HepG2 (cell line): ENCODE results near the gene HS3ST3B1. TPM values are rescaled to one million over a fixed set of nuclear protein-coding genes. Genes with fewer than 3 reads are reported as not detected.

Source experiments
- FOXJ3 ChIP-seq: sonication (generic); formaldehyde crosslinking; IDR thresholded peaks from 2 replicates; pipeline ENCODE4 v1.4.0; 2020; ENCODE audit warnings: missing genetic modification reagents, mild to moderate bottlenecking, borderline replicate concordance
- HCFC1 ChIP-seq: fragments of 150-350 bp; IDR thresholded peaks from 2 replicates; pipeline ENCODE4 v1.6.1; 2014; ENCODE audit warnings: low read depth, low read length
- MAZ ChIP-seq, 2 experiments: sonication (generic) in 1 of 2; formaldehyde crosslinking in 1 of 2; IDR thresholded peaks; 2 replicates each; pipeline versions ENCODE4 v1.5.0 to v1.6.1; 2012 to 2020; ENCODE audit warnings: low read depth in 2 of 2, mild to moderate bottlenecking in 2 of 2, borderline replicate concordance in 1 of 2, improper control_type of control experiment in 1 of 2, low read length in 1 of 2, missing genetic modification reagents in 1 of 2, moderate library complexity in 1 of 2
- MED13 ChIP-seq: sonication (generic); formaldehyde crosslinking; IDR thresholded peaks from 2 replicates; pipeline ENCODE4 v1.5.0; 2020; ENCODE audit warnings: missing genetic modification reagents
- MTA1 ChIP-seq: sonication (generic); formaldehyde crosslinking; IDR thresholded peaks from 2 replicates; pipeline ENCODE4 v1.4.0; 2020; ENCODE audit warnings: missing genetic modification reagents, mild to moderate bottlenecking, borderline replicate concordance
- PAX8 ChIP-seq: sonication (generic); formaldehyde crosslinking; IDR thresholded peaks from 2 replicates; pipeline ENCODE4 v1.8.0; 2022; ENCODE audit warnings: mild to moderate bottlenecking, missing genetic modification reagents, borderline replicate concordance
- POLR2AphosphoS2 ChIP-seq: IDR thresholded peaks from 2 replicates; pipeline ENCODE4 v1.6.1; 2011; ENCODE audit warnings: low read depth, low read length, improper control_type of control experiment
- RBAK ChIP-seq: sonication (generic); formaldehyde crosslinking; IDR thresholded peaks from 2 replicates; pipeline ENCODE4 v1.5.1; 2020; ENCODE audit warnings: mild to moderate bottlenecking, missing genetic modification reagents
- SAFB2 ChIP-seq: sonication (generic); formaldehyde crosslinking; IDR thresholded peaks from 2 replicates; pipeline ENCODE4 v1.5.1; 2020; ENCODE audit warnings: missing genetic modification reagents, low read depth, mild to moderate bottlenecking, borderline replicate concordance
- TRIM24 ChIP-seq: sonication (generic); formaldehyde crosslinking; IDR thresholded peaks from 2 replicates; pipeline ENCODE4 v1.8.0; 2022; ENCODE audit warnings: mild to moderate bottlenecking, missing genetic modification reagents
- ZFP36L2 ChIP-seq: sonication (generic); formaldehyde crosslinking; IDR thresholded peaks from 2 replicates; pipeline ENCODE4 v1.4.0; 2020; ENCODE audit warnings: missing genetic modification reagents
- ZNF709 ChIP-seq: sonication (generic); formaldehyde crosslinking; IDR thresholded peaks from 2 replicates; pipeline ENCODE4 v1.5.0; 2020; ENCODE audit warnings: mild to moderate bottlenecking, missing genetic modification reagents
- polyA plus RNA-seq, 8 experiments: library from polyadenylated mRNA; depleted of rRNA in 3 of 8; stranded (reverse) in 7 of 8; unstranded in 1 of 8; fragments of >200 nt; fragmentation: Illumina TruSeq in 4 of 8; extraction: Trizol in 4 of 8; gene quantifications; 2 replicates each; pipeline versions ENCODE4 v1.2.1 to v1.2.3, GENCODE V29; 2011 to 2016; ENCODE audit warnings: low read depth in 4 of 8, missing spikeins in 1 of 8, mixed read lengths in 1 of 8; ENCODE audit not compliant: insufficient read depth in 1 of 8
- total RNA-seq, 5 experiments: library from RNA; depleted of rRNA; stranded (reverse); fragments of >200 nt; fragmentation: Illumina TruSeq; extraction: Trizol; gene quantifications; 2 replicates each; pipeline ENCODE4 v1.2.3, GENCODE V29; 2016; ENCODE audit warnings: low read depth in 1 of 5
- TF ChIP-seq, protein P1 (sequence below), 2 experiments: fragments of 450-650 bp in 1 of 2; sonication (generic) in 1 of 2; formaldehyde crosslinking; IDR thresholded peaks; 2 replicates each; pipeline versions ENCODE4 v1.5.0 to v1.8.0; 2020 to 2022; ENCODE audit warnings: mild to moderate bottlenecking in 1 of 2, missing genetic modification reagents in 1 of 2
- TF ChIP-seq, protein P2 (sequence below): sonication (generic); formaldehyde crosslinking; IDR thresholded peaks from 2 replicates; pipeline ENCODE4 v1.5.1; 2020; ENCODE audit warnings: missing genetic modification reagents, mild to moderate bottlenecking, borderline replicate concordance
- TF ChIP-seq, protein P3 (sequence below): sonication (generic); formaldehyde crosslinking; IDR thresholded peaks from 2 replicates; pipeline ENCODE4 v1.4.0; 2020; ENCODE audit warnings: missing genetic modification reagents
- TF ChIP-seq, protein P4 (sequence below): sonication (generic); formaldehyde crosslinking; IDR thresholded peaks from 2 replicates; pipeline ENCODE4 v1.4.0; 2020; ENCODE audit warnings: missing genetic modification reagents
- TF ChIP-seq, protein P5 (sequence below): sonication (generic); formaldehyde crosslinking; IDR thresholded peaks from 2 replicates; pipeline ENCODE4 v1.9.0; 2021; ENCODE audit warnings: missing genetic modification reagents, borderline replicate concordance
- TF ChIP-seq, protein P6 (sequence below): IDR thresholded peaks from 2 replicates; pipeline ENCODE4 v1.6.1; 2016
- TF ChIP-seq, protein P7 (sequence below): fragments of 450-650 bp; IDR thresholded peaks from 2 replicates; pipeline ENCODE4 v1.6.1; 2017; ENCODE audit warnings: mild to moderate bottlenecking

Gene HS3ST3B1
- total and polyA plus RNA-seq, 2 of the 13 experiments (the other 11 are each of a cell fraction or from before 2014, with no cell fraction given), result 15.7 to 39.5 TPM

DNA sequence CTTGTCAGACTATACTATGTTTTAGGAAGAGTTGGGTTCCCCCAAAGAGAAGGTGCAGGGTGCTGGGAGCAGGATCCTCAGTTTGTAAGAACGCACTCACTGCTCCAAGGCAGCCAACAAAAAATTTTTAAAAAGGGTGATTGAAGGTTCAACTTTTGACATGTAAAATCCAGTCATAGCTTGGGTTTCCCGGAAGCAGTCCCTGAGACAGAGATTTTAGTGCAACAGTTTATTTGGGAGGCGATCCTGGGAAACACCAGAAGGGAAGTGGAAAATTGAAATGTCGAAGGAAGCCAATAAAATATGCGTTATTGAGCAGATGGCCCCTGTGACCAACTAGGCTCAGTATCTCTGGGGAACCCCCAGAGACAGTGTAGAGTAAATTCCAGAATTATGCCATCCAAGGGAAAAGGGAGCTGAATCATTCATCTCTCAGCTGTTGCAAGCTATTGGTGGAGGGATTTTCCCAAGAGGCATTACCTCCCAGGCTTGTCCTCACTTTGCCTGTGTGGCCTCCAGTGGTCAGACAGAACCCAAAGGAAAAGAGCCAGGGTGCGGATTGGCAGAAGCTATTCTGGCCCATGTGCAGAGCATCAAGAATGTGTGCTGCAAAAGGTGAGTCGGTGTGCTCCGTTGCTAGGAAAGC is 72.9 kb downstream of the HS3ST3B1 start (continued):
- TF ChIP-seq FOXJ3 (no peak), ZFP36L2 (CRISPR knock-in tag) (no peak), MAZ (IDR thresholded peaks at IDR 0.05; ENCODE audit: borderline replicate concordance, low read depth, low read length) (no peak; the same call in 1 of the 2 replicates), MAZ (CRISPR knock-in tag; IDR thresholded peaks at IDR 0.05; ENCODE audit: low read depth) (no peak), TRIM24 (CRISPR knock-in tag) (no peak), SAFB2 (no peak), HCFC1 (no peak), POLR2AphosphoS2 (no peak; the same call in 1 of the 2 replicates), PAX8 (no peak), ZNF709 (CRISPR knock-in tag) (no peak), MED13 (0 out of 2 replicates have a peak, but pooled peaks have one; percentile 70), MTA1 (CRISPR knock-in tag) (no peak), RBAK (CRISPR knock-in tag) (no peak)
- TF ChIP-seq, protein P1, sequence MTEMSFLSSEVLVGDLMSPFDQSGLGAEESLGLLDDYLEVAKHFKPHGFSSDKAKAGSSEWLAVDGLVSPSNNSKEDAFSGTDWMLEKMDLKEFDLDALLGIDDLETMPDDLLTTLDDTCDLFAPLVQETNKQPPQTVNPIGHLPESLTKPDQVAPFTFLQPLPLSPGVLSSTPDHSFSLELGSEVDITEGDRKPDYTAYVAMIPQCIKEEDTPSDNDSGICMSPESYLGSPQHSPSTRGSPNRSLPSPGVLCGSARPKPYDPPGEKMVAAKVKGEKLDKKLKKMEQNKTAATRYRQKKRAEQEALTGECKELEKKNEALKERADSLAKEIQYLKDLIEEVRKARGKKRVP (CRISPR knock-in tag; IDR thresholded peaks at IDR 0.05), result no peak
- TF ChIP-seq, protein P2, sequence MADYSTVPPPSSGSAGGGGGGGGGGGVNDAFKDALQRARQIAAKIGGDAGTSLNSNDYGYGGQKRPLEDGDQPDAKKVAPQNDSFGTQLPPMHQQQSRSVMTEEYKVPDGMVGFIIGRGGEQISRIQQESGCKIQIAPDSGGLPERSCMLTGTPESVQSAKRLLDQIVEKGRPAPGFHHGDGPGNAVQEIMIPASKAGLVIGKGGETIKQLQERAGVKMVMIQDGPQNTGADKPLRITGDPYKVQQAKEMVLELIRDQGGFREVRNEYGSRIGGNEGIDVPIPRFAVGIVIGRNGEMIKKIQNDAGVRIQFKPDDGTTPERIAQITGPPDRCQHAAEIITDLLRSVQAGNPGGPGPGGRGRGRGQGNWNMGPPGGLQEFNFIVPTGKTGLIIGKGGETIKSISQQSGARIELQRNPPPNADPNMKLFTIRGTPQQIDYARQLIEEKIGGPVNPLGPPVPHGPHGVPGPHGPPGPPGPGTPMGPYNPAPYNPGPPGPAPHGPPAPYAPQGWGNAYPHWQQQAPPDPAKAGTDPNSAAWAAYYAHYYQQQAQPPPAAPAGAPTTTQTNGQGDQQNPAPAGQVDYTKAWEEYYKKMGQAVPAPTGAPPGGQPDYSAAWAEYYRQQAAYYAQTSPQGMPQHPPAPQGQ, result no peak
- TF ChIP-seq, protein P3, sequence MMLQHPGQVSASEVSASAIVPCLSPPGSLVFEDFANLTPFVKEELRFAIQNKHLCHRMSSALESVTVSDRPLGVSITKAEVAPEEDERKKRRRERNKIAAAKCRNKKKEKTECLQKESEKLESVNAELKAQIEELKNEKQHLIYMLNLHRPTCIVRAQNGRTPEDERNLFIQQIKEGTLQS (CRISPR knock-in tag), result no peak
- TF ChIP-seq, protein P4, sequence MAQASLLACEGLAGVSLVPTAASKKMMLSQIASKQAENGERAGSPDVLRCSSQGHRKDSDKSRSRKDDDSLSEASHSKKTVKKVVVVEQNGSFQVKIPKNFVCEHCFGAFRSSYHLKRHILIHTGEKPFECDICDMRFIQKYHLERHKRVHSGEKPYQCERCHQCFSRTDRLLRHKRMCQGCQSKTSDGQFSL, result no peak
- TF ChIP-seq, protein P5, sequence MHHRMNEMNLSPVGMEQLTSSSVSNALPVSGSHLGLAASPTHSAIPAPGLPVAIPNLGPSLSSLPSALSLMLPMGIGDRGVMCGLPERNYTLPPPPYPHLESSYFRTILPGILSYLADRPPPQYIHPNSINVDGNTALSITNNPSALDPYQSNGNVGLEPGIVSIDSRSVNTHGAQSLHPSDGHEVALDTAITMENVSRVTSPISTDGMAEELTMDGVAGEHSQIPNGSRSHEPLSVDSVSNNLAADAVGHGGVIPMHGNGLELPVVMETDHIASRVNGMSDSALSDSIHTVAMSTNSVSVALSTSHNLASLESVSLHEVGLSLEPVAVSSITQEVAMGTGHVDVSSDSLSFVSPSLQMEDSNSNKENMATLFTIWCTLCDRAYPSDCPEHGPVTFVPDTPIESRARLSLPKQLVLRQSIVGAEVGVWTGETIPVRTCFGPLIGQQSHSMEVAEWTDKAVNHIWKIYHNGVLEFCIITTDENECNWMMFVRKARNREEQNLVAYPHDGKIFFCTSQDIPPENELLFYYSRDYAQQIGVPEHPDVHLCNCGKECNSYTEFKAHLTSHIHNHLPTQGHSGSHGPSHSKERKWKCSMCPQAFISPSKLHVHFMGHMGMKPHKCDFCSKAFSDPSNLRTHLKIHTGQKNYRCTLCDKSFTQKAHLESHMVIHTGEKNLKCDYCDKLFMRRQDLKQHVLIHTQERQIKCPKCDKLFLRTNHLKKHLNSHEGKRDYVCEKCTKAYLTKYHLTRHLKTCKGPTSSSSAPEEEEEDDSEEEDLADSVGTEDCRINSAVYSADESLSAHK, result no peak
- TF ChIP-seq, protein P6, sequence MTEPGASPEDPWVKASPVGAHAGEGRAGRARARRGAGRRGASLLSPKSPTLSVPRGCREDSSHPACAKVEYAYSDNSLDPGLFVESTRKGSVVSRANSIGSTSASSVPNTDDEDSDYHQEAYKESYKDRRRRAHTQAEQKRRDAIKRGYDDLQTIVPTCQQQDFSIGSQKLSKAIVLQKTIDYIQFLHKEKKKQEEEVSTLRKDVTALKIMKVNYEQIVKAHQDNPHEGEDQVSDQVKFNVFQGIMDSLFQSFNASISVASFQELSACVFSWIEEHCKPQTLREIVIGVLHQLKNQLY, result no peak
- TF ChIP-seq, protein P7, sequence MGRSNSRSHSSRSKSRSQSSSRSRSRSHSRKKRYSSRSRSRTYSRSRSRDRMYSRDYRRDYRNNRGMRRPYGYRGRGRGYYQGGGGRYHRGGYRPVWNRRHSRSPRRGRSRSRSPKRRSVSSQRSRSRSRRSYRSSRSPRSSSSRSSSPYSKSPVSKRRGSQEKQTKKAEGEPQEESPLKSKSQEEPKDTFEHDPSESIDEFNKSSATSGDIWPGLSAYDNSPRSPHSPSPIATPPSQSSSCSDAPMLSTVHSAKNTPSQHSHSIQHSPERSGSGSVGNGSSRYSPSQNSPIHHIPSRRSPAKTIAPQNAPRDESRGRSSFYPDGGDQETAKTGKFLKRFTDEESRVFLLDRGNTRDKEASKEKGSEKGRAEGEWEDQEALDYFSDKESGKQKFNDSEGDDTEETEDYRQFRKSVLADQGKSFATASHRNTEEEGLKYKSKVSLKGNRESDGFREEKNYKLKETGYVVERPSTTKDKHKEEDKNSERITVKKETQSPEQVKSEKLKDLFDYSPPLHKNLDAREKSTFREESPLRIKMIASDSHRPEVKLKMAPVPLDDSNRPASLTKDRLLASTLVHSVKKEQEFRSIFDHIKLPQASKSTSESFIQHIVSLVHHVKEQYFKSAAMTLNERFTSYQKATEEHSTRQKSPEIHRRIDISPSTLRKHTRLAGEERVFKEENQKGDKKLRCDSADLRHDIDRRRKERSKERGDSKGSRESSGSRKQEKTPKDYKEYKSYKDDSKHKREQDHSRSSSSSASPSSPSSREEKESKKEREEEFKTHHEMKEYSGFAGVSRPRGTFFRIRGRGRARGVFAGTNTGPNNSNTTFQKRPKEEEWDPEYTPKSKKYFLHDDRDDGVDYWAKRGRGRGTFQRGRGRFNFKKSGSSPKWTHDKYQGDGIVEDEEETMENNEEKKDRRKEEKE, result no peak
